ENCODE data around the gene SLC39A1. TPM values are rescaled to one million over a fixed set of nuclear protein-coding genes. Genes with fewer than 3 reads are reported as not detected.
"Not testable (repeated sequence)": the region's sequence is repeated elsewhere in the genome, so short reads cannot be mapped to it uniquely, and the experiment has no call there.

SLC39A1 gene, protein sequence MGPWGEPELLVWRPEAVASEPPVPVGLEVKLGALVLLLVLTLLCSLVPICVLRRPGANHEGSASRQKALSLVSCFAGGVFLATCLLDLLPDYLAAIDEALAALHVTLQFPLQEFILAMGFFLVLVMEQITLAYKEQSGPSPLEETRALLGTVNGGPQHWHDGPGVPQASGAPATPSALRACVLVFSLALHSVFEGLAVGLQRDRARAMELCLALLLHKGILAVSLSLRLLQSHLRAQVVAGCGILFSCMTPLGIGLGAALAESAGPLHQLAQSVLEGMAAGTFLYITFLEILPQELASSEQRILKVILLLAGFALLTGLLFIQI
- total RNA-seq (10 to 100 TPM; 31.6 to 83.9 (median 48.4) TPM), polyA plus RNA-seq (100 to 1,000 TPM in 1 of 2 donors, 10 to 100 TPM in 1; 32.5 to 163 TPM)
- long read RNA-seq, donor 1, transcript SLC39A1-204 (3 exons, 2,723 nt): minor isoform, 8 of 78 reads
- long read RNA-seq, donor 1, transcript SLC39A1-202 (4 exons, 2,084 nt): major isoform, 67 of 78 reads
- long read RNA-seq, donor 1, partial matches to known transcripts: 0 of 78 reads
- long read RNA-seq, donor 1, other reads (novel, unspliced or antisense): 2 of 78 reads
- long read RNA-seq, donor 2, transcript SLC39A1-204 (3 exons, 2,723 nt): minor isoform, 43 of 575 reads
- long read RNA-seq, donor 2, transcript SLC39A1-211 (4 exons, 2,322 nt): minor isoform, 8 of 575 reads
- long read RNA-seq, donor 2, transcript SLC39A1-203 (4 exons, 2,398 nt): minor isoform, 7 of 575 reads
- long read RNA-seq, donor 2, transcript SLC39A1-202 (4 exons, 2,084 nt): major isoform, 498 of 575 reads
- long read RNA-seq, donor 2, partial matches to known transcripts: 1 of 575 reads
- long read RNA-seq, donor 2, other reads (novel, unspliced or antisense): 16 of 575 reads
- long read RNA-seq, donor 3, transcript SLC39A1-202 (4 exons, 2,084 nt): major isoform, 92 of 101 reads
- long read RNA-seq, donor 3, partial matches to known transcripts: 0 of 101 reads
- long read RNA-seq, donor 3, other reads (novel, unspliced or antisense): 4 of 101 reads

DNA sequence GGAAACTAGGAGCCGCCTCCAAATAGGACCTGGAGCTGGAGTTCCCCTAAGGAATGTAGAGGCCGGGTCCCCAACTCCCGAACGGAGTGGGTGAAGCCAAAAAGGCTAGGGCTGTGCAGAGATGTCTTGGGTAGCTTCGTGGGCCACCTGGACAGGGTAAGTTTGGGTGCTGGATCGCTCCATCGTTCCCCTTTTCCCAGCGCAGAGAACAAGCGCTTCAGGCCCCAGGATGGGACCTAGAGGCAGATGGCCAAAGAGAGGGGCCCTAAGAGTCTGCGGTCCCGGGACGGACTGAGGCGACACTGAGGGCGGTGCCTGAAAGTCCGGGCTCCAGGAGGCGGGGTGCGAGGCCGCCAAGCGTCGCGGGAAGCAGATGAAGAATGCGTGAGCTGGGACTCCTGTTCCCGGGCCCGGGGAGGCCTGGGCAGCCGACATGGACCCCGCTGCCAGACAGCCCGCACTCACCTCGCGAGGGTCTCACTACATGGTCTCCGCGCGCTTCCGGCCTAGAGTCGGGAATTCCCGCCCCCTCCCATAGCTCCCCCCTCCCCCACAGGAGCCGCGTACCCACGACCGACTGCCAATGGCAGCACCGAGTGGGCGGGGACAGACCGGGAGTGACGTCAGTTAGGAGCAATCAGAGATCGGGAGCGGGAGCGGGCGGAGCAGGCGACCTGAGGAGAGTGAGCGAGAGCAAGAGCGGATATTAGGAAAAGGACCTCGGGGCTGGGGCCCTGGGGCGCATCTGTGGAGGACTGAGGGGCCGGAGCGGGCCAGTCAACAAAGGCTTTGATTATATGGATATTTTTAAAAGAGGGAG, at the start of gene SLC39A1:
TSS of gene SLC39A1 (minus strand) at position 508 of the 820 bp plus-strand sequence. CDS start 822 bp downstream, outside the sequence.
- peak within 1 kb of the TSS; percentile 58 to 91 (median 74) for H3K4me3 ChIP-seq
- H3K27ac ChIP-seq: peak within 1 kb of the TSS; percentile 87 to 99 (median 95)
- H3K4me1 ChIP-seq: peaks cover 6 to 77% (median 54%) of the 10 kb centered on the region in 12 donors
- H3K9me3 ChIP-seq: no peaks in the 10 kb centered on the region
- H3K27me3 ChIP-seq: no peaks in the 10 kb centered on the region
- WGBS, 4 donors: 0 to 1% (median 1%) methylated on average over 28 to 54 of the region's 54 CpGs
- peaks cover 0 to 24% (median 13%) of the 10 kb centered on the region in 9 donors for H3K36me3 ChIP-seq
- TF ChIP-seq POLR2A (IDR thresholded peaks at IDR 0.05): peak in 1 of 2 donors; percentile 62
- TF ChIP-seq, protein P1, sequence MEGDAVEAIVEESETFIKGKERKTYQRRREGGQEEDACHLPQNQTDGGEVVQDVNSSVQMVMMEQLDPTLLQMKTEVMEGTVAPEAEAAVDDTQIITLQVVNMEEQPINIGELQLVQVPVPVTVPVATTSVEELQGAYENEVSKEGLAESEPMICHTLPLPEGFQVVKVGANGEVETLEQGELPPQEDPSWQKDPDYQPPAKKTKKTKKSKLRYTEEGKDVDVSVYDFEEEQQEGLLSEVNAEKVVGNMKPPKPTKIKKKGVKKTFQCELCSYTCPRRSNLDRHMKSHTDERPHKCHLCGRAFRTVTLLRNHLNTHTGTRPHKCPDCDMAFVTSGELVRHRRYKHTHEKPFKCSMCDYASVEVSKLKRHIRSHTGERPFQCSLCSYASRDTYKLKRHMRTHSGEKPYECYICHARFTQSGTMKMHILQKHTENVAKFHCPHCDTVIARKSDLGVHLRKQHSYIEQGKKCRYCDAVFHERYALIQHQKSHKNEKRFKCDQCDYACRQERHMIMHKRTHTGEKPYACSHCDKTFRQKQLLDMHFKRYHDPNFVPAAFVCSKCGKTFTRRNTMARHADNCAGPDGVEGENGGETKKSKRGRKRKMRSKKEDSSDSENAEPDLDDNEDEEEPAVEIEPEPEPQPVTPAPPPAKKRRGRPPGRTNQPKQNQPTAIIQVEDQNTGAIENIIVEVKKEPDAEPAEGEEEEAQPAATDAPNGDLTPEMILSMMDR (IDR thresholded peaks at IDR 0.05): peak in 1 of 12 donors; percentile 9
- DNase-seq (peak; percentile 99), ATAC-seq (peak; percentile 80 to 87 (median 84))
- intact Hi-C loops (cut with DNase I): no loop called here

DNA sequence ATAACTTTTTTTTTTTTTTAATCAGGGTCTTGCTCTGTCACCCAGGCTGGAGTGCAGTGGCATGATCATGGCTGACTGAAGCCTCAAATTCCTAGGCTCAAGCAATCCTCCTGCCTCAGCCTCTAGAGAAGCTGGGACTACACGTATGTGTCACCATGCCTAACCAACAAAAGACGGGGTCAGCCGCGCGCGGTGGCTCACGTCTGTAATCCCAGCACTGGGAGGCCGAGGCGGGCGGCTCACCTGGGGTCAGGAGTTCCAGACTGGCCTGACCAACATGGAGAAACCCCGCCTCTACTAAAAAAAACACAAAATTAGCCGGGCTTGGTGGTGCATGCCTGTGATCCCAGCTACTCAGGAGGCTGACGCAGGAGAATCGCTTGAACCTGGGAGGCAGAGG, 49.2 kb upstream of the SLC39A1 start:
- H3K27me3 ChIP-seq; ATAC-seq; H3K4me1 ChIP-seq; H3K36me3 ChIP-seq; H3K9me3 ChIP-seq; intact Hi-C loops (cut with DNase I); DNase-seq; H3K27ac ChIP-seq; H3K4me3 ChIP-seq: not testable (repeated sequence)
- WGBS, 4 donors: 93 to 96% (median 95%) methylated on average over 14 of the region's 14 CpGs

DNA sequence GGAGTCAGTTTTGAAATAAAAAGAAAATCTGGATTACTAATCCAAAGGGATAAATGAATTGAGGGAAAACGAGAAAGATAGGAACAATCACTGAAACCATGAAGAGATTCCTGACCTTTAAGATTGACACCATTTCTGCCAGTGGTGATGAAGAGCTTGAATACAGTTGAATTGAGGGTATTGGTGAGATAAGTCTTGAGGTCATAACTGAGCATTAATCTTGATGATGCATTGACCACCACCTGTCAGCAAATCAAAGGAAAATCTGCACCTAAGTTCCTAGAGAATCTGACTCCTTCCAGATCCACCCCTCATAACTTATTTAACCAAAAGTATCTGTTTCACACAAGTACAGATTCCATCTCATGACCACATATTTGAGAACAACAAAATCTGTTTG, 48.8 kb upstream of the SLC39A1 start:
- no peaks in the 10 kb centered on the region for H3K4me1 ChIP-seq
- H3K27me3 ChIP-seq: no peaks in the 10 kb centered on the region
- DNase-seq (no peak), ATAC-seq (no peak)
- intact Hi-C loops (cut with DNase I): no loop called here
- H3K4me3 ChIP-seq: no peak overlapping the region
- H3K27ac ChIP-seq: no peak overlapping the region
- no peaks in the 10 kb centered on the region for H3K36me3 ChIP-seq
- H3K9me3 ChIP-seq: no peaks in the 10 kb centered on the region
- TF ChIP-seq, protein P1 (IDR thresholded peaks at IDR 0.05): no peak
- no peak for TF ChIP-seq POLR2A (IDR thresholded peaks at IDR 0.05)
- WGBS, 4 donors: 55 to 69% (median 63%) methylated on average over 1 of the region's 1 CpG

DNA sequence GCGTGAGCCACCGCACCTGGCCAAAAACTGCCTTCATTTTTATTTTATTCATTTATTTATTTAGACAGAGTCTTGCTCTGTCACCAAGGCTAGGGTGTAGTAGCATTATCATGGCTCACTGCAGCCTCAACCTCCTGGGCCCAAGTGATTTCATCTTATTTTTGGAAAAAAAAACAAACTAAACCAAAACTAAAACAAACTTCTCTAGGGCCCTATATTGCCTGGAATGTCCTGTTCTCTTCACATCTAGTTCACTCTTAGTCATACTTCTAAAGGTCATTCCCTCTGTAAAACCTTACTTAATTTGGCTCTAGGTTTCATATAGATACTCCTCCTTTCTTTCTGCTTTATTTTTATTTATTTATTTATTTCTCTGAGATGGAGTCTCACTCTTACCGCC, 42.8 kb upstream of the SLC39A1 start:
- H3K27ac ChIP-seq: no peak overlapping the region
- H3K4me1 ChIP-seq: no peaks in the 10 kb centered on the region
- no peak overlapping the region for H3K4me3 ChIP-seq
- H3K27me3 ChIP-seq: no peaks in the 10 kb centered on the region
- no peaks in the 10 kb centered on the region for H3K36me3 ChIP-seq
- H3K9me3 ChIP-seq: no peaks in the 10 kb centered on the region
- DNase-seq (no peak), ATAC-seq (no peak)
- TF ChIP-seq POLR2A (IDR thresholded peaks at IDR 0.05): no peak
- intact Hi-C loops (cut with DNase I): no loop called here
- WGBS, 4 donors: 92 to 97% (median 94%) methylated on average over 3 of the region's 3 CpGs
